HEK293 (cell line): Measurements from ENCODE around the gene HSD17B8.

Experiments used
- CTCF ChIA-PET: fragments of 350-600 bp; formaldehyde crosslinking; extraction: SDS; loops from one replicate; lab custom pipeline; 2021; ENCODE audit warnings: antibody characterized with exemption; lab: Yijun Ruan, JAX
- POLR2A ChIA-PET: fragments of 300-600 bp; formaldehyde crosslinking; extraction: SDS; loops from one replicate; lab custom pipeline; 2020; ENCODE audit warnings: antibody characterized with exemption, inconsistent platforms; lab: Yijun Ruan, JAX
- H3K27ac ChIP-seq: fragments of 200-500 bp; sonication (Bioruptor generic); 2 replicates; pipeline ENCODE4 v1.5.1; 2014; ENCODE audit warnings: low read depth, low read length, control low read depth, inconsistent platforms; ENCODE audit errors: extremely low read depth
- H3K36me3 ChIP-seq, 2 experiments: fragments of 200-500 bp in 1 of 2; sonication (Bioruptor generic) in 1 of 2; 1 replicate in 1 of 2; 2 replicates in 1 of 2; pipeline ENCODE4 v1.5.1; 2014 to 2017; ENCODE audit warnings: inconsistent platforms in 2 of 2, low read length in 2 of 2; ENCODE audit not compliant: control insufficient read depth in 2 of 2, insufficient read depth in 1 of 2
- H3K4me1 ChIP-seq: fragments of 200-500 bp; sonication (Bioruptor generic); 2 replicates; pipeline ENCODE4 v1.5.1; 2014; ENCODE audit warnings: mild to moderate bottlenecking, low read length, inconsistent platforms; ENCODE audit not compliant: control insufficient read depth, insufficient read depth
- H3K4me3 ChIP-seq: 2 replicates; pipeline ENCODE4 v1.5.1; 2011; ENCODE audit warnings: low read depth, mild to moderate bottlenecking, control low read depth, low read length, moderate library complexity
- H3K9me3 ChIP-seq: fragments of 200-500 bp; sonication (Bioruptor generic); 2 replicates; pipeline ENCODE4 v1.5.1; 2014; ENCODE audit warnings: low read depth, low read length, inconsistent platforms; ENCODE audit not compliant: control insufficient read depth, insufficient read depth
- ATF2 ChIP-seq: fragments of 450-650 bp; formaldehyde crosslinking; IDR thresholded peaks from 2 replicates; pipeline ENCODE4 v1.5.1; 2016; ENCODE audit warnings: missing biosample characterization, missing genetic modification characterization, low read depth
- CTCF ChIP-seq: fragments of 450-650 bp; formaldehyde crosslinking; IDR thresholded peaks from 2 replicates; pipeline ENCODE4 v1.5.1; 2016; ENCODE audit warnings: missing biosample characterization, missing genetic modification characterization
- EGR2 ChIP-seq: fragments of 450-650 bp; formaldehyde crosslinking; IDR thresholded peaks from 2 replicates; pipeline ENCODE4 v1.5.1; 2016; ENCODE audit warnings: low read depth, missing biosample characterization, missing genetic modification characterization
- GLIS1 ChIP-seq: fragments of 450-650 bp; formaldehyde crosslinking; IDR thresholded peaks from 2 replicates; pipeline ENCODE4 v1.5.1; 2016; ENCODE audit warnings: missing biosample characterization, missing genetic modification characterization
- GLIS2 ChIP-seq: fragments of 450-650 bp; formaldehyde crosslinking; IDR thresholded peaks from 2 replicates; pipeline ENCODE4 v1.5.1; 2016; ENCODE audit warnings: missing biosample characterization, missing genetic modification characterization
- KLF17 ChIP-seq: fragments of 450-650 bp; formaldehyde crosslinking; IDR thresholded peaks from 2 replicates; pipeline ENCODE4 v1.5.1; 2016; ENCODE audit warnings: missing biosample characterization, missing genetic modification characterization
- KLF8 ChIP-seq: fragments of 450-650 bp; formaldehyde crosslinking; IDR thresholded peaks from 2 replicates; pipeline ENCODE4 v1.5.1; 2016; ENCODE audit warnings: missing biosample characterization, missing genetic modification characterization
- PATZ1 ChIP-seq: fragments of 450-650 bp; formaldehyde crosslinking; IDR thresholded peaks from 2 replicates; pipeline ENCODE4 v1.5.1; 2016; ENCODE audit warnings: missing biosample characterization, missing genetic modification characterization
- SP3 ChIP-seq: fragments of 450-650 bp; formaldehyde crosslinking; IDR thresholded peaks from 2 replicates; pipeline ENCODE4 v1.5.1; 2016; ENCODE audit warnings: missing biosample characterization, missing genetic modification characterization
- ZBTB10 ChIP-seq: fragments of 450-650 bp; formaldehyde crosslinking; IDR thresholded peaks from 2 replicates; pipeline ENCODE4 v1.5.1; 2016; ENCODE audit warnings: missing biosample characterization, missing genetic modification characterization
- ZBTB17 ChIP-seq: fragments of 450-650 bp; formaldehyde crosslinking; IDR thresholded peaks from 2 replicates; pipeline ENCODE4 v1.5.1; 2016; ENCODE audit warnings: missing biosample characterization, missing genetic modification characterization
- ZEB2 ChIP-seq: fragments of 450-650 bp; formaldehyde crosslinking; IDR thresholded peaks from 2 replicates; pipeline ENCODE4 v1.5.1; 2016; ENCODE audit warnings: missing biosample characterization, missing genetic modification characterization
- ZFHX2 ChIP-seq: fragments of 450-650 bp; formaldehyde crosslinking; conservative IDR thresholded peaks from 2 replicates; pipeline ENCODE4 v1.5.1; 2016; ENCODE audit warnings: missing biosample characterization, missing genetic modification characterization
- ZFP41 ChIP-seq: fragments of 450-650 bp; formaldehyde crosslinking; IDR thresholded peaks from 2 replicates; pipeline ENCODE4 v1.5.1; 2016; ENCODE audit warnings: missing biosample characterization, missing genetic modification characterization, borderline replicate concordance
- ZNF138 ChIP-seq: fragments of 450-650 bp; formaldehyde crosslinking; IDR thresholded peaks from 2 replicates; pipeline ENCODE4 v1.5.1; 2016; ENCODE audit warnings: missing biosample characterization, missing genetic modification characterization, borderline replicate concordance
- ZNF239 ChIP-seq: fragments of 450-650 bp; formaldehyde crosslinking; IDR thresholded peaks from 2 replicates; pipeline ENCODE4 v1.5.1; 2016; ENCODE audit warnings: missing biosample characterization, missing genetic modification characterization
- ZNF24 ChIP-seq: fragments of 450-650 bp; formaldehyde crosslinking; IDR thresholded peaks from 2 replicates; pipeline ENCODE4 v1.5.1; 2016; ENCODE audit warnings: missing biosample characterization, missing genetic modification characterization
- ZNF341 ChIP-seq: fragments of 450-650 bp; formaldehyde crosslinking; IDR thresholded peaks from 2 replicates; pipeline ENCODE4; 2016; ENCODE audit warnings: low read depth, missing biosample characterization, missing genetic modification characterization
- ZNF600 ChIP-seq: fragments of 450-650 bp; formaldehyde crosslinking; IDR thresholded peaks from 2 replicates; pipeline ENCODE4 v1.5.1; 2016; ENCODE audit warnings: missing biosample characterization, missing genetic modification characterization
- ZNF623 ChIP-seq: fragments of 450-650 bp; formaldehyde crosslinking; IDR thresholded peaks from 2 replicates; pipeline ENCODE4 v1.5.1; 2016; ENCODE audit warnings: missing biosample characterization, missing genetic modification characterization
- ZNF629 ChIP-seq: fragments of 450-650 bp; formaldehyde crosslinking; IDR thresholded peaks from 2 replicates; pipeline ENCODE4 v1.5.1; 2017; ENCODE audit warnings: missing biosample characterization, missing genetic modification characterization
- ZNF654 ChIP-seq: fragments of 450-650 bp; formaldehyde crosslinking; IDR thresholded peaks from 2 replicates; pipeline ENCODE4 v1.5.1; 2016; ENCODE audit warnings: low read depth, missing biosample characterization, missing genetic modification characterization
- ZNF660 ChIP-seq: fragments of 450-650 bp; IDR thresholded peaks from 2 replicates; pipeline ENCODE4 v1.5.1; 2018; ENCODE audit warnings: missing biosample characterization, mild to moderate bottlenecking, missing genetic modification characterization
- ZNF692 ChIP-seq: fragments of 450-650 bp; formaldehyde crosslinking; IDR thresholded peaks from 2 replicates; pipeline ENCODE4 v1.5.1; 2016; ENCODE audit warnings: missing biosample characterization, missing genetic modification characterization
- ZNF747 ChIP-seq: fragments of 450-650 bp; formaldehyde crosslinking; IDR thresholded peaks from 2 replicates; pipeline ENCODE4 v1.5.1; 2016; ENCODE audit warnings: missing biosample characterization, missing genetic modification characterization
- ZSCAN23 ChIP-seq: fragments of 450-650 bp; formaldehyde crosslinking; IDR thresholded peaks from 2 replicates; pipeline ENCODE4 v1.5.1; 2016; ENCODE audit warnings: missing biosample characterization, missing genetic modification characterization
- ZSCAN30 ChIP-seq: fragments of 450-650 bp; IDR thresholded peaks from 2 replicates; pipeline ENCODE4 v1.5.1; 2018; ENCODE audit warnings: missing biosample characterization, mild to moderate bottlenecking, missing genetic modification characterization, moderate library complexity

The HSD17B8 gene

GRCh38 chr6:33247977-33248642, 43.7 kb downstream of the HSD17B8 start:
- peak overlapping the region; percentile 34 for H3K4me3 ChIP-seq
- H3K36me3 ChIP-seq = peaks cover 14 to 20% of the 10 kb centered on the region in 2 experiments; a peak in 2 of 3 replicates
- H3K27ac ChIP-seq = peak overlapping the region; percentile 88
- H3K9me3 ChIP-seq = no peaks in the 10 kb centered on the region
- ChIA-PET CTCF (interaction anchor here (0.5 to 6.1 kb wide), 60 partner anchors 9 to 801 kb away, joined by 3 to 76 read pairs (median 6); partner anchors contain the start of genes HSD17B8 and RING1), POLR2A (interaction anchor here (0.5 to 4.8 kb wide), 22 partner anchors 12 to 277 kb away, joined by 3 to 65 read pairs (median 8); partner anchors contain the start of genes B3GALT4, HSD17B8, PFDN6 and RGL2)
- H3K4me1 ChIP-seq = peaks cover 12% of the 10 kb centered on the region
- TF ChIP-seq ZFHX2 (tag by site-specific recombination) (peak; percentile 38), ZNF692 (tag by site-specific recombination) (no peak), ATF2 (tag by site-specific recombination) (no peak), ZNF239 (no peak), ZBTB17 (tag by site-specific recombination) (peak; percentile 83), CTCF (tag by site-specific recombination) (peak; percentile 95), ZNF623 (0 out of 2 replicates have a peak, but pooled peaks have one; percentile 8), ZSCAN23 (tag by site-specific recombination) (0 out of 2 replicates have a peak, but pooled peaks have one; percentile 27), KLF8 (tag by site-specific recombination) (peak; percentile 20; the same call in 1 of the 2 replicates), EGR2 (tag by site-specific recombination) (peak; percentile 52; the same call in 1 of the 2 replicates), ZSCAN30 (tag by site-specific recombination) (peak; percentile 34; the same call in 1 of the 2 replicates), ZNF600 (peak; percentile 100), SP3 (tag by site-specific recombination) (peak; percentile 26), ZNF341 (tag by site-specific recombination) (peak; percentile 76), KLF17 (tag by site-specific recombination) (peak; percentile 77), ZFP41 (tag by site-specific recombination) (no peak), ZNF660 (tag by site-specific recombination) (peak; percentile 71; the same call in 1 of the 2 replicates), GLIS2 (tag by site-specific recombination) (0 out of 2 replicates have a peak, but pooled peaks have one; percentile 22), GLIS1 (tag by site-specific recombination) (peak; percentile 43; the same call in 1 of the 2 replicates), ZEB2 (peak; percentile 50; the same call in 1 of the 2 replicates), ZNF138 (tag by site-specific recombination) (no peak), ZBTB10 (tag by site-specific recombination) (peak; percentile 41; the same call in 1 of the 2 replicates), ZNF629 (peak; percentile 21; the same call in 1 of the 2 replicates), ZNF654 (peak; percentile 92), ZNF24 (peak; percentile 70), PATZ1 (tag by site-specific recombination) (peak; percentile 47; the same call in 1 of the 2 replicates), ZNF747 (tag by site-specific recombination) (no peak)
